HepG2 (cell line): Measurements from ENCODE around the gene NOS1AP. TPM values are rescaled to one million over a fixed set of nuclear protein-coding genes. Genes with fewer than 3 reads are reported as not detected.

ENCODE experiments used
- ATAC-seq: fragments of 200-7000 bp; cut with Tn5 transposase; 3 replicates; pipeline ENCODE4 v1.9.1; 2020; ENCODE audit warnings: mild to moderate bottlenecking, moderate library complexity
- BruUV-seq: library from RNA; stranded (reverse); fragments of 400-500 nt; replicated peaks from 2 replicates; lab custom pipeline; 2021; lab: Mats Ljungman, UMichigan
- CTCF ChIA-PET: fragments of 300-600 bp; formaldehyde crosslinking; extraction: SDS; loops from one replicate; lab custom pipeline; 2021; ENCODE audit warnings: low total read pairs, inconsistent platforms, low intra/inter-chr PET ratio; lab: Yijun Ruan, JAX
- POLR2A ChIA-PET: fragments of 350-600 bp; sonication (Branson Sonifier 250); formaldehyde crosslinking; loops from one replicate; lab custom pipeline; 2020; ENCODE audit warnings: antibody characterized with exemption, inconsistent platforms; lab: Yijun Ruan, JAX
- DNase-seq: peaks from one replicate; pipeline ENCODE4 v3.0.0-alpha.2; 2015; ENCODE audit warnings: low spot score
- FAIRE-seq: peaks from 3 replicates; lab custom pipeline; 2011; peaks lifted over from hg19 to GRCh38; lab: Jason Lieb, UNC
- H2AFZ ChIP-seq: one replicate; pipeline ENCODE4 v1.6.1; 2011; ENCODE audit warnings: low read length, inconsistent platforms
- H3K27ac ChIP-seq: fragments of 300-600 bp; 3 replicates; pipeline ENCODE4 v1.8.0; 2011; ENCODE audit warnings: mixed run types, mild to moderate bottlenecking, mixed read lengths, low read length, inconsistent platforms; ENCODE audit not compliant: insufficient read depth; ENCODE audit errors: extremely low read length
- H3K27me3 ChIP-seq, 2 experiments: fragments of 200-600 bp in 1 of 2; 2 replicates in 1 of 2; 3 replicates in 1 of 2; pipeline versions ENCODE4 v1.6.0 to v1.8.0; 2011; ENCODE audit warnings: low read length in 2 of 2, mild to moderate bottlenecking in 2 of 2, moderate library complexity in 2 of 2, inconsistent platforms in 1 of 2; ENCODE audit not compliant: insufficient read depth in 2 of 2, control insufficient read depth in 1 of 2
- H3K36me3 ChIP-seq, 2 experiments: fragments of 200-600 bp in 1 of 2; replicated peaks in 1 of 2; 2 replicates in 1 of 2; 3 replicates in 1 of 2; pipeline versions ENCODE4 v1.5.1 to v1.8.0; 2011; ENCODE audit warnings: low read length in 2 of 2, inconsistent platforms in 1 of 2; ENCODE audit not compliant: insufficient read depth in 2 of 2, control insufficient read depth in 1 of 2
- H3K4me1 ChIP-seq: 2 replicates; pipeline ENCODE4 v1.5.1; 2012; ENCODE audit warnings: low read length, inconsistent platforms; ENCODE audit not compliant: insufficient read depth
- H3K4me2 ChIP-seq: 2 replicates; pipeline ENCODE4 v1.6.0; 2011; ENCODE audit warnings: low read depth, low read length, inconsistent platforms
- H3K4me3 ChIP-seq, 3 experiments: fragments of 200-600 bp in 1 of 3; sonication (generic), shearing (Covaris generic) in 1 of 3; replicated peaks in 1 of 3; 2 replicates each; pipeline ENCODE4 v1.5.1; 2011 to 2016; ENCODE audit warnings: low read length in 3 of 3, inconsistent platforms in 2 of 3, low read depth in 2 of 3, mild to moderate bottlenecking in 2 of 3, control low read depth in 1 of 3, mixed read lengths in 1 of 3; ENCODE audit not compliant: insufficient read depth in 1 of 3
- H3K79me2 ChIP-seq: one replicate; pipeline ENCODE4 v1.6.1; 2011; ENCODE audit warnings: low read length, inconsistent platforms; ENCODE audit not compliant: insufficient read depth
- H3K9ac ChIP-seq: 2 replicates; pipeline ENCODE4 v1.6.0; 2011; ENCODE audit warnings: mild to moderate bottlenecking, low read depth, low read length, inconsistent platforms; ENCODE audit not compliant: insufficient read depth
- H3K9me3 ChIP-seq: 2 replicates; pipeline ENCODE4 v1.5.1; 2012; ENCODE audit warnings: mild to moderate bottlenecking, low read length
- H4K20me1 ChIP-seq: 2 replicates; pipeline ENCODE4 v1.6.0; 2011; ENCODE audit warnings: inconsistent platforms, mild to moderate bottlenecking, low read length, moderate library complexity; ENCODE audit not compliant: insufficient read depth
- KAT8 ChIP-seq: IDR thresholded peaks from 2 replicates; pipeline ENCODE4 v1.6.1; 2016; ENCODE audit warnings: missing genetic modification reagents, missing compliant biosample characterization
- PRPF4 ChIP-seq: fragments of 200-400 bp; formaldehyde crosslinking; IDR thresholded peaks from 2 replicates; pipeline ENCODE4 v1.6.1; 2016; ENCODE audit warnings: low read length, low read depth; ENCODE audit not compliant: poor library complexity, severe bottlenecking
- ZNF878 ChIP-seq: sonication (generic); formaldehyde crosslinking; IDR thresholded peaks from 2 replicates; pipeline ENCODE4 v1.8.1; 2023; ENCODE audit warnings: mild to moderate bottlenecking, missing genetic modification reagents, moderate library complexity
- WGBS: methylation state at CpG from one replicate; pipeline ENCODE4 v1.1.6; 2017; ENCODE audit warnings: low lambda C conversion rate; 5-methylcytosine and 5-hydroxymethylcytosine counted together
- in situ Hi-C: cut with HindIII; loops from 2 replicates; pipeline ENCODE4 v1.10.0; 2017; ENCODE audit warnings: low pct_unique_long_range_greater_than_20kb; ENCODE audit not compliant: extremely low pct_ligation_motif_present
- intact Hi-C: fragments of 100-400 bp; cut with micrococcal nuclease; formaldehyde crosslinking; loops from one replicate; pipeline ENCODE4 v1.10.0; 2022; ENCODE audit not compliant: unreplicated experiment
- polyA plus RNA-seq, 8 experiments: library from polyadenylated mRNA; depleted of rRNA in 3 of 8; stranded (reverse) in 7 of 8; unstranded in 1 of 8; fragments of >200 nt; fragmentation: Illumina TruSeq in 4 of 8; extraction: Trizol in 4 of 8; gene quantifications; 2 replicates each; pipeline versions ENCODE4 v1.2.1 to v1.2.3, GENCODE V29; 2011 to 2016; ENCODE audit warnings: low read depth in 4 of 8, missing spikeins in 1 of 8, mixed read lengths in 1 of 8; ENCODE audit not compliant: insufficient read depth in 1 of 8
- total RNA-seq, 5 experiments: library from RNA; depleted of rRNA; stranded (reverse); fragments of >200 nt; fragmentation: Illumina TruSeq; extraction: Trizol; gene quantifications; 2 replicates each; pipeline ENCODE4 v1.2.3, GENCODE V29; 2016; ENCODE audit warnings: low read depth in 1 of 5
- TF ChIP-seq, protein P1 (sequence below): sonication (generic); formaldehyde crosslinking; IDR thresholded peaks from 2 replicates; pipeline ENCODE4 v1.4.0; 2020; ENCODE audit warnings: missing genetic modification reagents
- TF ChIP-seq, protein P2 (sequence below): sonication (generic); formaldehyde crosslinking; IDR thresholded peaks from 2 replicates; pipeline ENCODE4 v1.8.0; 2022; ENCODE audit warnings: low read depth, missing genetic modification reagents
- TF ChIP-seq, protein P3 (sequence below): sonication (generic); formaldehyde crosslinking; conservative IDR thresholded peaks from 2 replicates; pipeline ENCODE4 v1.4.0; 2020; ENCODE audit warnings: missing genetic modification reagents
- TF ChIP-seq, protein P4 (sequence below): sonication (generic); formaldehyde crosslinking; IDR thresholded peaks from 2 replicates; pipeline ENCODE4 v1.4.0; 2020; ENCODE audit warnings: missing genetic modification reagents

Gene NOS1AP
- total and polyA plus RNA-seq, 2 of the 13 experiments (the other 11 are each of a cell fraction or from before 2014, with no cell fraction given): 2.0 to 3.3 TPM

DNA sequence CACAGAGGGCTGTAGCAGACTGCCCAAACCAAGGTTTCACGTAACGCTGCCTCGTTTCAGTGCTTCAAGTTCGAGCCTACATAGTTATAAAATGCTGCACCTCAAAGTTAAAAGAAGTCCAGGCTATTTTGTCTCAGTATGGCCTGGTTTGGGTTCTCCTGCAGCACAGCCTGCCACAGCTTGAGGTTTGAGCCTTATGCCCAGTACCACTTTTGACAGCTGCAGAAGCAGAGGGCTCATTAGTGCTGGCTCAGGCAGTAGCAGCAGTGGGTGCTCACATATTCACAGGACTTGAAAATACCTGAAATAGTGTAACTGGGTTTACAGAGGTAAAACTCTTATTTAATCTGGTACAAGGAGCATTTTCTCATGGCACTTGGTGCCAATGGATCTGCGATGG, 291.9 kb downstream of the NOS1AP start:
- no peak overlapping the region for H3K4me3 ChIP-seq
- peaks cover 17 to 66% of the 10 kb centered on the region in 2 experiments for H3K36me3 ChIP-seq
- H3K27ac ChIP-seq: no peak overlapping the region
- ATAC-seq: no peak
- no TSS peak for BruUV-seq
- no peaks in the 10 kb centered on the region for H3K79me2 ChIP-seq
- no peak overlapping the region for H3K9ac ChIP-seq
- H2AFZ ChIP-seq: no peak overlapping the region
- H3K9me3 ChIP-seq: no peaks in the 10 kb centered on the region
- no peak for DNase-seq
- in situ Hi-C loops (no loop called here), intact Hi-C loops (no loop called here)
- FAIRE-seq: no peak
- no peak overlapping the region for H3K4me2 ChIP-seq
- POLR2A ChIA-PET: no interaction called here
- no peaks in the 10 kb centered on the region for H4K20me1 ChIP-seq
- no peaks in the 10 kb centered on the region for H3K27me3 ChIP-seq
- no peaks in the 10 kb centered on the region for H3K4me1 ChIP-seq
- CTCF ChIA-PET: no interaction called here
- TF ChIP-seq PRPF4 (no peak), KAT8 (no peak), ZNF878 (no peak)
- TF ChIP-seq, protein P1, sequence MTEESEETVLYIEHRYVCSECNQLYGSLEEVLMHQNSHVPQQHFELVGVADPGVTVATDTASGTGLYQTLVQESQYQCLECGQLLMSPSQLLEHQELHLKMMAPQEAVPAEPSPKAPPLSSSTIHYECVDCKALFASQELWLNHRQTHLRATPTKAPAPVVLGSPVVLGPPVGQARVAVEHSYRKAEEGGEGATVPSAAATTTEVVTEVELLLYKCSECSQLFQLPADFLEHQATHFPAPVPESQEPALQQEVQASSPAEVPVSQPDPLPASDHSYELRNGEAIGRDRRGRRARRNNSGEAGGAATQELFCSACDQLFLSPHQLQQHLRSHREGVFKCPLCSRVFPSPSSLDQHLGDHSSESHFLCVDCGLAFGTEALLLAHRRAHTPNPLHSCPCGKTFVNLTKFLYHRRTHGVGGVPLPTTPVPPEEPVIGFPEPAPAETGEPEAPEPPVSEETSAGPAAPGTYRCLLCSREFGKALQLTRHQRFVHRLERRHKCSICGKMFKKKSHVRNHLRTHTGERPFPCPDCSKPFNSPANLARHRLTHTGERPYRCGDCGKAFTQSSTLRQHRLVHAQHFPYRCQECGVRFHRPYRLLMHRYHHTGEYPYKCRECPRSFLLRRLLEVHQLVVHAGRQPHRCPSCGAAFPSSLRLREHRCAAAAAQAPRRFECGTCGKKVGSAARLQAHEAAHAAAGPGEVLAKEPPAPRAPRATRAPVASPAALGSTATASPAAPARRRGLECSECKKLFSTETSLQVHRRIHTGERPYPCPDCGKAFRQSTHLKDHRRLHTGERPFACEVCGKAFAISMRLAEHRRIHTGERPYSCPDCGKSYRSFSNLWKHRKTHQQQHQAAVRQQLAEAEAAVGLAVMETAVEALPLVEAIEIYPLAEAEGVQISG: no peak
- TF ChIP-seq, protein P2, sequence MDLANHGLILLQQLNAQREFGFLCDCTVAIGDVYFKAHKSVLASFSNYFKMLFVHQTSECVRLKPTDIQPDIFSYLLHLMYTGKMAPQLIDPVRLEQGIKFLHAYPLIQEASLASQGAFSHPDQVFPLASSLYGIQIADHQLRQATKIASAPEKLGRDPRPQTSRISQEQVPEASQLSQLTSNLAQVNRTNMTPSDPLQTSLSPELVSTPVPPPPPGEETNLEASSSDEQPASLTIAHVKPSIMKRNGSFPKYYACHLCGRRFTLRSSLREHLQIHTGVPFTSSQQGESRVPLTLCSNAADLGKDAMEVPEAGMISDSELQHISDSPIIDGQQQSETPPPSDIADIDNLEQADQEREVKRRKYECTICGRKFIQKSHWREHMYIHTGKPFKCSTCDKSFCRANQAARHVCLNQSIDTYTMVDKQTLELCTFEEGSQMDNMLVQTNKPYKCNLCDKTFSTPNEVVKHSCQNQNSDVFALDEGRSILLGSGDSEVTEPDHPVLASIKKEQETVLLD (CRISPR knock-in tag): no peak
- TF ChIP-seq, protein P3, sequence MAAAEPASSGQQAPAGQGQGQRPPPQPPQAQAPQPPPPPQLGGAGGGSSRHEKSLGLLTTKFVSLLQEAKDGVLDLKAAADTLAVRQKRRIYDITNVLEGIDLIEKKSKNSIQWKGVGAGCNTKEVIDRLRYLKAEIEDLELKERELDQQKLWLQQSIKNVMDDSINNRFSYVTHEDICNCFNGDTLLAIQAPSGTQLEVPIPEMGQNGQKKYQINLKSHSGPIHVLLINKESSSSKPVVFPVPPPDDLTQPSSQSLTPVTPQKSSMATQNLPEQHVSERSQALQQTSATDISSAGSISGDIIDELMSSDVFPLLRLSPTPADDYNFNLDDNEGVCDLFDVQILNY: no peak
- TF ChIP-seq, protein P4, sequence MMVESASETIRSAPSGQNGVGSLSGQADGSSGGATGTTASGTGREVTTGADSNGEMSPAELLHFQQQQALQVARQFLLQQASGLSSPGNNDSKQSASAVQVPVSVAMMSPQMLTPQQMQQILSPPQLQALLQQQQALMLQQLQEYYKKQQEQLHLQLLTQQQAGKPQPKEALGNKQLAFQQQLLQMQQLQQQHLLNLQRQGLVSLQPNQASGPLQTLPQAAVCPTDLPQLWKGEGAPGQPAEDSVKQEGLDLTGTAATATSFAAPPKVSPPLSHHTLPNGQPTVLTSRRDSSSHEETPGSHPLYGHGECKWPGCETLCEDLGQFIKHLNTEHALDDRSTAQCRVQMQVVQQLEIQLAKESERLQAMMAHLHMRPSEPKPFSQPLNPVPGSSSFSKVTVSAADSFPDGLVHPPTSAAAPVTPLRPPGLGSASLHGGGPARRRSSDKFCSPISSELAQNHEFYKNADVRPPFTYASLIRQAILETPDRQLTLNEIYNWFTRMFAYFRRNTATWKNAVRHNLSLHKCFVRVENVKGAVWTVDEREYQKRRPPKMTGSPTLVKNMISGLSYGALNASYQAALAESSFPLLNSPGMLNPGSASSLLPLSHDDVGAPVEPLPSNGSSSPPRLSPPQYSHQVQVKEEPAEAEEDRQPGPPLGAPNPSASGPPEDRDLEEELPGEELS (CRISPR knock-in tag): no peak
- TF ChIP-seq, all 625 proteins: peak for 0
- WGBS: 98% methylated on average over 4 of the region's 5 CpGs
